Measurements from ENCODE around the gene DGKB.

DGKB gene

GRCh38 chr7:14260011-14260410 is 642.5 kb downstream of the DGKB start:
- no peak for DNase-seq

GRCh38 chr7:14258861-14259260 is 643.7 kb downstream of the DGKB start:
- no peak for DNase-seq

- DNase-seq, result no peak
Observed at GRCh38 chr7:14258441-14258840, 644.1 kb downstream of the DGKB start.

GRCh38 chr7:14252458-14252857 is 650.1 kb downstream of the DGKB start:
- DNase-seq, result no peak

GRCh38 chr7:14242175-14242574 is 660.4 kb downstream of the DGKB start:
- DNase-seq, result no peak

- DNase-seq, result no peak
Observed at GRCh38 chr7:14236834-14237233, 665.7 kb downstream of the DGKB start.

- DNase-seq, result no peak
Observed at GRCh38 chr7:14235056-14235455, 667.5 kb downstream of the DGKB start.

GRCh38 chr7:14233868-14234369 is 668.6 kb downstream of the DGKB start:
- no peak for DNase-seq

- no peak for DNase-seq
Observed at GRCh38 chr7:14233076-14233867, 669.3 kb downstream of the DGKB start.

- no peak for DNase-seq
Observed at GRCh38 chr7:14229047-14229446, 673.5 kb downstream of the DGKB start.

- DNase-seq, result no peak
Observed at GRCh38 chr7:14228341-14228740, 674.2 kb downstream of the DGKB start.

- DNase-seq, result no peak
Observed at GRCh38 chr7:14226126-14226525, 676.4 kb downstream of the DGKB start.

- DNase-seq, result no peak
Observed at GRCh38 chr7:14219125-14219524, 683.4 kb downstream of the DGKB start.

- DNase-seq, result no peak
Observed at GRCh38 chr7:14218338-14218737, 684.2 kb downstream of the DGKB start.

- no peak for DNase-seq
Observed at GRCh38 chr7:14209896-14210484, 692.6 kb downstream of the DGKB start.

- no peak for DNase-seq
Observed at GRCh38 chr7:14207711-14208110, 694.8 kb downstream of the DGKB start.

- DNase-seq, result no peak
Observed at GRCh38 chr7:14207138-14207537, 695.4 kb downstream of the DGKB start.

GRCh38 chr7:14206121-14206520 is 696.4 kb downstream of the DGKB start:
- no peak for DNase-seq

GRCh38 chr7:14201353-14201752 is 701.2 kb downstream of the DGKB start:
- no peak for DNase-seq

GRCh38 chr7:14199336-14199735 is 703.2 kb downstream of the DGKB start:
- no peak for DNase-seq

GRCh38 chr7:14197280-14197679 is 705.3 kb downstream of the DGKB start:
- no peak for DNase-seq

- no peak for DNase-seq
Observed at GRCh38 chr7:14196555-14196954, 706.0 kb downstream of the DGKB start.

- DNase-seq, result no peak
Observed at GRCh38 chr7:14195871-14196270, 706.7 kb downstream of the DGKB start.

GRCh38 chr7:14195079-14195478 is 707.5 kb downstream of the DGKB start:
- DNase-seq, result no peak

- no peak for DNase-seq
Observed at GRCh38 chr7:14191686-14192098, 710.9 kb downstream of the DGKB start.

Measured in femur (tissue), 1 donor.